Liver (tissue), 9 donors: ENCODE data around the gene PRKCSH. TPM values are rescaled to one million over a fixed set of nuclear protein-coding genes. Genes with fewer than 3 reads are reported as not detected.
A peak's percentile ranks its signal among the peaks of the same experiment; 100 is the strongest.
"Not testable (repeated sequence)": the region's sequence is repeated elsewhere in the genome, so short reads cannot be mapped to it uniquely, and the experiment has no call there.

Experiments used
- DNase-seq: peaks from one replicate; pipeline ENCODE4 v3.0.0-alpha.2; 2017; ENCODE audit warnings: low spot score
- H3K27ac ChIP-seq, 2 donors: one replicate each; pipeline ENCODE4 v1.7.0; 2013; ENCODE audit warnings: inconsistent platforms in 2 of 2, low read length in 2 of 2, control low read depth in 1 of 2, low read depth in 1 of 2, mild to moderate bottlenecking in 1 of 2
- H3K27me3 ChIP-seq, 4 donors: one replicate each; pipeline versions ENCODE4 v1.6.1 to v1.7.0; 2013; ENCODE audit warnings: low read length in 3 of 4, inconsistent platforms in 1 of 4, mild to moderate bottlenecking in 1 of 4, moderate library complexity in 1 of 4; ENCODE audit not compliant: control insufficient read depth in 4 of 4, insufficient read depth in 4 of 4
- H3K36me3 ChIP-seq, 4 donors: one replicate each; pipeline versions ENCODE4 v1.6.1 to v1.7.0; 2013; ENCODE audit warnings: low read length in 3 of 4, mild to moderate bottlenecking in 3 of 4, low read depth in 1 of 4, moderate library complexity in 1 of 4; ENCODE audit not compliant: control insufficient read depth in 4 of 4, insufficient read depth in 3 of 4
- H3K4me1 ChIP-seq, 4 donors: one replicate each; pipeline versions ENCODE4 v1.6.1 to v1.7.0; 2013; ENCODE audit warnings: low read length in 3 of 4, mild to moderate bottlenecking in 3 of 4, moderate library complexity in 1 of 4; ENCODE audit not compliant: control insufficient read depth in 4 of 4, insufficient read depth in 4 of 4
- H3K4me3 ChIP-seq, 3 donors: one replicate each; pipeline versions ENCODE4 v1.6.1 to v1.7.0; 2013; ENCODE audit warnings: low read length in 3 of 3, control low read depth in 1 of 3, low read depth in 1 of 3, mild to moderate bottlenecking in 1 of 3
- H3K9ac ChIP-seq, 2 donors: one replicate each; pipeline ENCODE4 v1.7.0; 2013; ENCODE audit warnings: low read length in 2 of 2, mild to moderate bottlenecking in 2 of 2, moderate library complexity in 2 of 2, control low read depth in 1 of 2, low read depth in 1 of 2
- H3K9me3 ChIP-seq, 4 donors: one replicate each; pipeline versions ENCODE4 v1.6.1 to v1.7.0; 2013; ENCODE audit warnings: low read length in 3 of 4; ENCODE audit not compliant: control insufficient read depth in 4 of 4
- ATF3 ChIP-seq: IDR thresholded peaks from 2 replicates; pipeline ENCODE4 v1.6.1; 2016; ENCODE audit warnings: antibody characterized with exemption
- CTCF ChIP-seq: fragments of 150-350 bp; IDR thresholded peaks from 2 replicates; pipeline ENCODE4 v1.5.1; 2017; ENCODE audit warnings: improper control_type of control experiment, low read depth, low read length; ENCODE audit not compliant: missing input control
- EGR1 ChIP-seq, 2 donors: IDR thresholded peaks; 2 replicates each; pipeline ENCODE4 v1.6.1; 2016 to 2018; ENCODE audit warnings: antibody characterized with exemption in 2 of 2, low read depth in 2 of 2
- FOXA1 ChIP-seq: IDR thresholded peaks from 2 replicates; pipeline ENCODE4 v1.6.1; 2016; ENCODE audit warnings: antibody characterized with exemption
- FOXA2 ChIP-seq: IDR thresholded peaks from 2 replicates; pipeline ENCODE4 v1.6.1; 2016; ENCODE audit warnings: antibody characterized with exemption
- GABPA ChIP-seq, 2 donors: IDR thresholded peaks in 1 of 2; conservative IDR thresholded peaks in 1 of 2; 2 replicates each; pipeline ENCODE4 v1.6.1; 2016; ENCODE audit warnings: antibody characterized with exemption in 2 of 2, mild to moderate bottlenecking in 1 of 2, moderate library complexity in 1 of 2
- HNF4A ChIP-seq, 2 donors: conservative IDR thresholded peaks; 2 replicates each; pipeline ENCODE4 v1.6.1; 2016; ENCODE audit warnings: antibody characterized with exemption in 2 of 2, mild to moderate bottlenecking in 2 of 2
- HNF4G ChIP-seq: IDR thresholded peaks from 2 replicates; pipeline ENCODE4 v1.6.1; 2016; ENCODE audit warnings: antibody characterized with exemption
- JUND ChIP-seq, 2 donors: IDR thresholded peaks; 2 replicates each; pipeline ENCODE4 v1.6.1; 2016; ENCODE audit warnings: antibody characterized with exemption in 2 of 2
- MAX ChIP-seq: IDR thresholded peaks from 2 replicates; pipeline ENCODE4 v1.6.1; 2016; ENCODE audit warnings: antibody characterized with exemption
- NR2F2 ChIP-seq: IDR thresholded peaks from 2 replicates; pipeline ENCODE4 v1.6.1; 2016; ENCODE audit warnings: antibody characterized with exemption
- RAD21 ChIP-seq, 2 donors: IDR thresholded peaks; 2 replicates each; pipeline ENCODE4 v1.6.1; 2016; ENCODE audit warnings: antibody characterized with exemption in 2 of 2, mild to moderate bottlenecking in 2 of 2
- REST ChIP-seq: IDR thresholded peaks from 2 replicates; pipeline ENCODE4 v1.6.1; 2016; ENCODE audit warnings: antibody characterized with exemption, mild to moderate bottlenecking
- RXRA ChIP-seq, 2 donors: IDR thresholded peaks; 2 replicates each; pipeline ENCODE4 v1.6.1; 2017 to 2018; ENCODE audit warnings: antibody characterized with exemption in 2 of 2, mild to moderate bottlenecking in 1 of 2
- SP1 ChIP-seq: IDR thresholded peaks from 2 replicates; pipeline ENCODE4 v1.6.1; 2018; ENCODE audit warnings: antibody characterized with exemption, mild to moderate bottlenecking
- TAF1 ChIP-seq: conservative IDR thresholded peaks from 2 replicates; pipeline ENCODE4 v1.6.1; 2016; ENCODE audit warnings: antibody characterized with exemption, mild to moderate bottlenecking
- YY1 ChIP-seq: IDR thresholded peaks from 2 replicates; pipeline ENCODE4 v1.6.1; 2016; ENCODE audit warnings: antibody characterized with exemption, mild to moderate bottlenecking
- ZBTB33 ChIP-seq: IDR thresholded peaks from 2 replicates; pipeline ENCODE4 v1.6.1; 2016; ENCODE audit warnings: antibody characterized with exemption
- WGBS: extraction: QIAGEN DNeasy Blood & Tissue Kit; methylation state at CpG from one replicate; pipeline ENCODE4 v1.1.7; 2013; 5-methylcytosine and 5-hydroxymethylcytosine counted together
- polyA plus RNA-seq, 2 donors: library from polyadenylated mRNA; stranded (reverse) in 1 of 2; unstranded in 1 of 2; fragments of 200-250 nt in 1 of 2; fragments of >200 nt in 1 of 2; fragmentation: Nextera tagmentation in 1 of 2; extraction: Ambion mirVana in 1 of 2; gene quantifications; one replicate each; pipeline versions ENCODE4 v1.2.1 to v1.2.3, GENCODE V29; 2013 to 2015
- total RNA-seq, 2 donors: library from RNA; depleted of rRNA; stranded (reverse); fragments of >200 nt; gene quantifications; one replicate each; pipeline ENCODE4 v1.2.3, GENCODE V29; 2014
- donor health status: healthy.
- donor health status: healthy.
- donor health status: healthy.
- donor health status: healthy.
- donor health status: healthy.

The PRKCSH gene
- total and polyA plus RNA-seq, 4 donors, result 42.9 to 165 (median 78.3) TPM

- Histone ChIP-seq H3K27me3 (no peaks in the 10 kb centered on the region), H3K36me3 (no peaks in the 10 kb centered on the region), H3K9ac (no peak overlapping the region), H3K9me3 (peaks cover 0 to 2% (median 0%) of the 10 kb centered on the region in 4 donors), H3K4me3 (no peak overlapping the region), H3K27ac (no peak overlapping the region), H3K4me1 (peaks cover 0 to 5% (median 4%) of the 10 kb centered on the region in 4 donors)
- WGBS, result 93% methylated on average over 19 of the region's 19 CpGs
- no peak for DNase-seq
- TF ChIP-seq FOXA2 (no peak), RXRA (IDR thresholded peaks at IDR 0.05) (no peak), HNF4G (no peak)
These were observed 8.8 kb upstream of the PRKCSH start for GRCh38 chr19:11426656-11427055.

- WGBS, result 98% methylated on average over 3 of the region's 3 CpGs
- H3K9ac ChIP-seq, DNase-seq, H3K27me3 ChIP-seq, H3K9me3 ChIP-seq, H3K27ac ChIP-seq, H3K4me3 ChIP-seq, H3K36me3 ChIP-seq: not testable (repeated sequence)
- peaks cover 9 to 17% (median 15%) of the 10 kb centered on the region in 4 donors for H3K4me1 ChIP-seq
These were observed 1.9 kb upstream of the PRKCSH start for GRCh38 chr19:11433526-11433925.

GRCh38 chr19:11434703-11435056, 755 bp upstream of the PRKCSH start:
- peak overlapping the region in 2 of 3 donors; percentile 27 to 82 for H3K4me3 ChIP-seq
- peak overlapping the region in 1 of 2 donors; percentile 53 for H3K9ac ChIP-seq
- no peaks in the 10 kb centered on the region for H3K27me3 ChIP-seq
- DNase-seq, result no peak
- peaks cover 9 to 17% (median 15%) of the 10 kb centered on the region in 4 donors for H3K4me1 ChIP-seq
- peak overlapping the region; percentile 52 to 75 for H3K27ac ChIP-seq
- peaks cover 0 to 9% (median 4%) of the 10 kb centered on the region in 4 donors for H3K36me3 ChIP-seq
- 9% methylated on average over 9 of the region's 9 CpGs for WGBS
- TF ChIP-seq SP1 (no peak), RXRA (IDR thresholded peaks at IDR 0.05) (no peak), YY1 (no peak), REST (no peak), JUND (IDR thresholded peaks at IDR 0.05) (no peak), FOXA1 (no peak), NR2F2 (no peak), RAD21 (IDR thresholded peaks at IDR 0.05) (no peak), EGR1 (IDR thresholded peaks at IDR 0.05; ENCODE audit: low read depth in 2 of 2) (no peak), TAF1 (no peak), ATF3 (no peak), MAX (no peak), FOXA2 (no peak), GABPA (IDR thresholded peaks at IDR 0.05 in 1 of 2, conservative IDR thresholded peaks at IDR 0.05 in 1 of 2) (no peak), ZBTB33 (no peak), CTCF (no peak), HNF4A (conservative IDR thresholded peaks at IDR 0.05) (no peak), HNF4G (no peak)
- H3K9me3 ChIP-seq, result no peaks in the 10 kb centered on the region
